ENCODE data around the gene SPG11. TPM values are rescaled to one million over a fixed set of nuclear protein-coding genes. Genes with fewer than 3 reads are reported as not detected.

Gene SPG11
- total and polyA plus RNA-seq, 2 experiments from 2014 or later = 23.3 to 42.2 TPM

GRCh38 chr15:44574734-44575133 lies 88.7 kb downstream of the SPG11 start (continued):
- TF ChIP-seq CTCF (conservative IDR thresholded peaks at IDR 0.05; ENCODE audit: low read depth in 2 of 2) (no peak), ZNF114 (CRISPR knock-in tag; IDR thresholded peaks at IDR 0.05) (no peak), ETS1 (IDR thresholded peaks at IDR 0.05) (no peak), POLR2AphosphoS5 (IDR thresholded peaks at IDR 0.05; ENCODE audit: low read depth) (no peak), REST (IDR thresholded peaks at IDR 0.05; ENCODE audit: unreplicated experiment) (no peak), ZNF331 (CRISPR knock-in tag; IDR thresholded peaks at IDR 0.05; ENCODE audit: low read depth) (no peak), STAT1 (IDR thresholded peaks at IDR 0.05; ENCODE audit: unreplicated experiment) (no peak), CREB1 (CRISPR knock-in tag; IDR thresholded peaks at IDR 0.05; ENCODE audit: low read depth) (no peak), EZH2phosphoT487 (IDR thresholded peaks at IDR 0.05; ENCODE audit: unreplicated experiment) (no peak)

GRCh38 chr15:44573386-44573785 lies 90.1 kb downstream of the SPG11 start:
- ATAC-seq = no peak
- DNase-seq (ENCODE audit: low spot score) = no peak
- Histone ChIP-seq H3K79me2 (replicated peaks; ENCODE audit: insufficient read depth) (no peaks in the 10 kb centered on the region), H3K36me3 (ENCODE audit: insufficient read depth) (no peaks in the 10 kb centered on the region; the same call in 1 of the 2 replicates), H3K9me2 (ENCODE audit: insufficient read depth) (no peaks in the 10 kb centered on the region), H3K4me2 (no peak overlapping the region), H2AFZ (no peak overlapping the region), H3K27ac (ENCODE audit: low read depth) (no peak overlapping the region), H3K27me3 (ENCODE audit: insufficient read depth) (no peaks in the 10 kb centered on the region), H4K20me1 (replicated peaks; ENCODE audit: insufficient read depth) (no peaks in the 10 kb centered on the region; the same call in 1 of the 2 replicates), H3F3A (replicated peaks; ENCODE audit: low read depth) (0 out of 2 replicates have a peak, but pooled peaks cover 2% of the 10 kb centered on the region), H3K4me3 (no peak overlapping the region), H3K4me1 (ENCODE audit: insufficient read depth) (no peaks in the 10 kb centered on the region)
- Mint-ChIP-seq H3K4me3 (no peak overlapping the region), H3K4me1 (no peaks in the 10 kb centered on the region), H3K27ac (no peak overlapping the region), H3K36me3 (ENCODE audit: low read depth) (peaks cover 38% of the 10 kb centered on the region; the same call in 2 of the 3 replicates), H3K27me3 (ENCODE audit: insufficient read depth, low read depth, poor library complexity) (peaks cover 4% of the 10 kb centered on the region), H3K9me3 (no peaks in the 10 kb centered on the region)
- no peak for TF ChIP-seq REST (IDR thresholded peaks at IDR 0.05; ENCODE audit: unreplicated experiment)
- TF ChIP-seq POLR2AphosphoS5 (IDR thresholded peaks at IDR 0.05; ENCODE audit: low read depth) = no peak

All from GM23338 (cell line).